ENCODE measurements around the gene SLIT3.

Gene SLIT3

GRCh38 chr5:168953351-168953750 is 347.6 kb downstream of the SLIT3 start:
- H3K4me1 Mint-ChIP-seq = peaks cover 5% of the 10 kb centered on the region
- no peak overlapping the region for H3K27ac Mint-ChIP-seq
- CTCF ChIA-PET = no interaction called here
- H3K9me3 Mint-ChIP-seq = no peaks in the 10 kb centered on the region
- H3K27me3 Mint-ChIP-seq = no peaks in the 10 kb centered on the region
- H3K4me3 Mint-ChIP-seq = no peak overlapping the region
- no peaks in the 10 kb centered on the region for H3K36me3 Mint-ChIP-seq
- no peak for DNase-seq

GRCh38 chr5:168952196-168952595 is 348.7 kb downstream of the SLIT3 start:
- CTCF ChIA-PET = no interaction called here
- H3K4me3 Mint-ChIP-seq = no peak overlapping the region
- H3K4me1 Mint-ChIP-seq = peaks cover 5% of the 10 kb centered on the region
- H3K36me3 Mint-ChIP-seq = no peaks in the 10 kb centered on the region
- no peaks in the 10 kb centered on the region for H3K9me3 Mint-ChIP-seq
- H3K27ac Mint-ChIP-seq = no peak overlapping the region
- no peaks in the 10 kb centered on the region for H3K27me3 Mint-ChIP-seq
- no peak for DNase-seq

GRCh38 chr5:168951769-168952168 is 349.2 kb downstream of the SLIT3 start:
- Mint-ChIP-seq H3K4me3 (no peak overlapping the region), H3K27me3 (no peaks in the 10 kb centered on the region), H3K36me3 (no peaks in the 10 kb centered on the region), H3K9me3 (no peaks in the 10 kb centered on the region), H3K27ac (no peak overlapping the region), H3K4me1 (peaks cover 5% of the 10 kb centered on the region)
- no peak for DNase-seq
- CTCF ChIA-PET = no interaction called here

- CTCF ChIA-PET = no interaction called here
- no peaks in the 10 kb centered on the region for H3K36me3 Mint-ChIP-seq
- no peaks in the 10 kb centered on the region for H3K27me3 Mint-ChIP-seq
- H3K27ac Mint-ChIP-seq = no peak overlapping the region
- no peak overlapping the region for H3K4me3 Mint-ChIP-seq
- H3K4me1 Mint-ChIP-seq = peaks cover 5% of the 10 kb centered on the region
- H3K9me3 Mint-ChIP-seq = no peaks in the 10 kb centered on the region
- no peak for DNase-seq
These were observed 349.6 kb downstream of the SLIT3 start for GRCh38 chr5:168951356-168951755.

GRCh38 chr5:168950241-168950951 is 350.5 kb downstream of the SLIT3 start:
- Mint-ChIP-seq H3K27ac (no peak overlapping the region), H3K4me1 (peaks cover 5% of the 10 kb centered on the region), H3K36me3 (no peaks in the 10 kb centered on the region), H3K9me3 (no peaks in the 10 kb centered on the region), H3K27me3 (no peaks in the 10 kb centered on the region), H3K4me3 (no peak overlapping the region)
- DNase-seq = no peak
- CTCF ChIA-PET = interaction anchor here (0.6 to 1.1 kb wide), 3 partner anchors 181 to 681 kb away, joined by 3 to 4 read pairs (median 3); no protein-coding TSS in a partner anchor

GRCh38 chr5:168948746-168949145 is 352.2 kb downstream of the SLIT3 start:
- H3K9me3 Mint-ChIP-seq = no peaks in the 10 kb centered on the region
- H3K4me1 Mint-ChIP-seq = peaks cover 5% of the 10 kb centered on the region
- H3K4me3 Mint-ChIP-seq = no peak overlapping the region
- CTCF ChIA-PET = interaction anchor here (0.8 to 1.3 kb wide), 2 partner anchors 39 to 201 kb away, joined by 4 read pairs; no protein-coding TSS in a partner anchor
- no peaks in the 10 kb centered on the region for H3K27me3 Mint-ChIP-seq
- H3K27ac Mint-ChIP-seq = no peak overlapping the region
- no peaks in the 10 kb centered on the region for H3K36me3 Mint-ChIP-seq
- no peak for DNase-seq

- DNase-seq = peak; percentile 47
- no peaks in the 10 kb centered on the region for H3K36me3 Mint-ChIP-seq
- CTCF ChIA-PET = interaction anchor here (0.6 to 1.3 kb wide), 7 partner anchors 10 to 632 kb away, joined by 3 to 4 read pairs (median 3); no protein-coding TSS in a partner anchor
- H3K27me3 Mint-ChIP-seq = no peaks in the 10 kb centered on the region
- peak overlapping the region; percentile 52 for H3K27ac Mint-ChIP-seq
- H3K4me1 Mint-ChIP-seq = peaks cover 5% of the 10 kb centered on the region
- no peak overlapping the region for H3K4me3 Mint-ChIP-seq
- no peaks in the 10 kb centered on the region for H3K9me3 Mint-ChIP-seq
These were observed 353.6 kb downstream of the SLIT3 start for GRCh38 chr5:168947212-168947868.

GRCh38 chr5:168946363-168946762 is 354.6 kb downstream of the SLIT3 start:
- no peak overlapping the region for H3K4me3 Mint-ChIP-seq
- DNase-seq = no peak
- no peaks in the 10 kb centered on the region for H3K27me3 Mint-ChIP-seq
- H3K4me1 Mint-ChIP-seq = peaks cover 5% of the 10 kb centered on the region
- CTCF ChIA-PET = interaction anchor here (1.0 kb wide), 1 partner anchor 9 kb away, joined by 4 read pairs; no protein-coding TSS in a partner anchor
- no peaks in the 10 kb centered on the region for H3K9me3 Mint-ChIP-seq
- H3K36me3 Mint-ChIP-seq = no peaks in the 10 kb centered on the region
- no peak overlapping the region for H3K27ac Mint-ChIP-seq

- CTCF ChIA-PET = no interaction called here
- DNase-seq = no peak
- no peaks in the 10 kb centered on the region for H3K4me1 Mint-ChIP-seq
- no peak overlapping the region for H3K4me3 Mint-ChIP-seq
- no peaks in the 10 kb centered on the region for H3K36me3 Mint-ChIP-seq
- H3K27ac Mint-ChIP-seq = no peak overlapping the region
- no peaks in the 10 kb centered on the region for H3K9me3 Mint-ChIP-seq
- no peaks in the 10 kb centered on the region for H3K27me3 Mint-ChIP-seq
These were observed 356.9 kb downstream of the SLIT3 start for GRCh38 chr5:168944004-168944403.

- no peak for DNase-seq
- Mint-ChIP-seq H3K27me3 (no peaks in the 10 kb centered on the region), H3K9me3 (no peaks in the 10 kb centered on the region), H3K36me3 (no peaks in the 10 kb centered on the region), H3K4me3 (no peak overlapping the region), H3K27ac (no peak overlapping the region), H3K4me1 (no peaks in the 10 kb centered on the region)
- CTCF ChIA-PET = interaction anchor here (0.6 to 1.5 kb wide), 3 partner anchors 44 to 673 kb away, joined by 3 to 4 read pairs (median 3); no protein-coding TSS in a partner anchor
These were observed 357.7 kb downstream of the SLIT3 start for GRCh38 chr5:168943091-168943884.

GRCh38 chr5:168941901-168942300 is 359.0 kb downstream of the SLIT3 start:
- DNase-seq = no peak
- no peak overlapping the region for H3K4me3 Mint-ChIP-seq
- no peaks in the 10 kb centered on the region for H3K27me3 Mint-ChIP-seq
- H3K9me3 Mint-ChIP-seq = no peaks in the 10 kb centered on the region
- no peaks in the 10 kb centered on the region for H3K36me3 Mint-ChIP-seq
- CTCF ChIA-PET = interaction anchor here (1.1 to 1.5 kb wide), 2 partner anchors 13 to 45 kb away, joined by 3 read pairs; no protein-coding TSS in a partner anchor
- H3K4me1 Mint-ChIP-seq = no peaks in the 10 kb centered on the region
- H3K27ac Mint-ChIP-seq = no peak overlapping the region

GRCh38 chr5:168940712-168941111 is 360.2 kb downstream of the SLIT3 start:
- no peak overlapping the region for H3K27ac Mint-ChIP-seq
- H3K36me3 Mint-ChIP-seq = no peaks in the 10 kb centered on the region
- no peaks in the 10 kb centered on the region for H3K9me3 Mint-ChIP-seq
- H3K27me3 Mint-ChIP-seq = no peaks in the 10 kb centered on the region
- no peak for DNase-seq
- H3K4me1 Mint-ChIP-seq = no peaks in the 10 kb centered on the region
- CTCF ChIA-PET = no interaction called here
- no peak overlapping the region for H3K4me3 Mint-ChIP-seq

- Mint-ChIP-seq H3K4me1 (no peaks in the 10 kb centered on the region), H3K9me3 (no peaks in the 10 kb centered on the region), H3K36me3 (no peaks in the 10 kb centered on the region), H3K27me3 (no peaks in the 10 kb centered on the region), H3K27ac (no peak overlapping the region), H3K4me3 (no peak overlapping the region)
- DNase-seq = no peak
- CTCF ChIA-PET = no interaction called here
These were observed 360.9 kb downstream of the SLIT3 start for GRCh38 chr5:168939887-168940544.

All from activated naive CD4-positive, alpha-beta T cell treated with anti-CD3 and anti-CD28 coated beads, Interleukin-2, amount 10 ng/mL, durations not matched to agents 7 days and 5 days (primary cell).